Transverse colon (tissue), 3 donors: Measurements from ENCODE around the gene HSD11B1L.

Experiments used
- CTCF ChIP-seq, 5 experiments: fragments of 200-600 bp in 3 of 5; fragments of 450-650 bp in 2 of 5; sonication (generic) in 3 of 5; IDR thresholded peaks; 1 replicate in 2 of 5; 2 replicates in 3 of 5; pipeline ENCODE4 v1.5.1; 2016 to 2017; ENCODE audit warnings: antibody characterized with exemption in 5 of 5, inconsistent platforms in 3 of 5, mild to moderate bottlenecking in 2 of 5, moderate library complexity in 1 of 5
- EP300 ChIP-seq: sonication (generic); formaldehyde crosslinking; IDR thresholded peaks from one replicate; pipeline ENCODE4 v1.6.1; 2017; ENCODE audit warnings: antibody characterized with exemption, low read depth
- POLR2A ChIP-seq: fragments of 450-650 bp; IDR thresholded peaks from one replicate; pipeline ENCODE4 v1.6.1; 2016; ENCODE audit warnings: antibody characterized with exemption, mild to moderate bottlenecking, moderate library complexity

GRCh38 chr19:5654931-5655330, 25.9 kb upstream of the HSD11B1L start:
- no peak for TF ChIP-seq EP300
- no peak for TF ChIP-seq CTCF (IDR thresholded peaks at IDR 0.05)
- no peak for TF ChIP-seq POLR2A
